Measurements from ENCODE around the gene LARP4.

GRCh38 chr12:50354908-50355307, 45.8 kb upstream of the LARP4 start:
- no peak for TF ChIP-seq CTCF (IDR thresholded peaks at IDR 0.05)
- TF ChIP-seq POLR2A (IDR thresholded peaks at IDR 0.05) = no peak
